Astrocyte (in vitro differentiated cells and primary cell): ENCODE measurements around the gene ZNF765. TPM values are rescaled to one million over a fixed set of nuclear protein-coding genes. Genes with fewer than 3 reads are reported as not detected.
"Not testable (repeated sequence)": the region's sequence is repeated elsewhere in the genome, so short reads cannot be mapped to it uniquely, and the experiment has no call there.

Experiments
- DNase-seq: peaks from one replicate; pipeline ENCODE4 v3.0.0-alpha.2; 2010; ENCODE audit warnings: low read depth
- FAIRE-seq: peaks from 2 replicates; lab custom pipeline; 2011; peaks lifted over from hg19 to GRCh38; lab: Jason Lieb, UNC
- H2AFZ ChIP-seq: 2 replicates; pipeline ENCODE4 v1.6.0; 2012; ENCODE audit warnings: low read depth, low read length, inconsistent platforms
- H3K27ac ChIP-seq: 2 replicates; pipeline ENCODE4 v1.5.1; 2011; ENCODE audit warnings: low read depth, low read length, inconsistent platforms
- H3K27me3 ChIP-seq: 2 replicates; pipeline ENCODE4 v1.6.0; 2011; ENCODE audit warnings: low read length, inconsistent platforms; ENCODE audit not compliant: insufficient read depth
- H3K36me3 ChIP-seq: 2 replicates; pipeline ENCODE4 v1.5.1; 2011; ENCODE audit warnings: low read length, inconsistent platforms; ENCODE audit not compliant: insufficient read depth
- H3K4me1 ChIP-seq: 2 replicates; pipeline ENCODE4 v1.5.1; 2011; ENCODE audit warnings: low read length, inconsistent platforms; ENCODE audit not compliant: insufficient read depth
- H3K4me2 ChIP-seq: 2 replicates; pipeline ENCODE4 v1.6.0; 2012; ENCODE audit warnings: low read length, inconsistent platforms
- H3K4me3 ChIP-seq: 2 replicates; pipeline ENCODE4 v1.5.1; 2011; ENCODE audit warnings: low read depth, mild to moderate bottlenecking, low read length, inconsistent platforms; ENCODE audit not compliant: insufficient read depth
- H3K79me2 ChIP-seq: 2 replicates; pipeline ENCODE4 v1.6.0; 2012; ENCODE audit warnings: mild to moderate bottlenecking, low read length, inconsistent platforms; ENCODE audit not compliant: insufficient read depth
- H3K9ac ChIP-seq: 2 replicates; pipeline ENCODE4 v1.6.0; 2012; ENCODE audit warnings: mild to moderate bottlenecking, low read length, inconsistent platforms
- H3K9me3 ChIP-seq: 2 replicates; pipeline ENCODE4 v1.5.1; 2012; ENCODE audit warnings: low read depth, mild to moderate bottlenecking, low read length, inconsistent platforms; ENCODE audit not compliant: insufficient read depth
- H4K20me1 ChIP-seq: 2 replicates; pipeline ENCODE4 v1.6.0; 2012; ENCODE audit warnings: low read length, inconsistent platforms; ENCODE audit not compliant: insufficient read depth
- H3K27ac Mint-ChIP-seq: one replicate; pipeline ENCODE4 v1.8.0; 2021; ENCODE audit warnings: mild to moderate bottlenecking, mixed read lengths; ENCODE audit not compliant: unreplicated experiment
- H3K27me3 Mint-ChIP-seq: one replicate; pipeline ENCODE4 v1.8.0; 2021; ENCODE audit warnings: low read depth, mixed read lengths; ENCODE audit not compliant: unreplicated experiment
- H3K36me3 Mint-ChIP-seq: one replicate; pipeline ENCODE4 v1.8.0; 2021; ENCODE audit warnings: low read depth, mixed read lengths; ENCODE audit not compliant: unreplicated experiment
- H3K4me1 Mint-ChIP-seq: one replicate; pipeline ENCODE4 v1.8.0; 2021; ENCODE audit warnings: low read depth, mixed read lengths; ENCODE audit not compliant: unreplicated experiment
- H3K4me3 Mint-ChIP-seq: one replicate; pipeline ENCODE4 v1.8.0; 2021; ENCODE audit warnings: mild to moderate bottlenecking, moderate library complexity, mixed read lengths; ENCODE audit not compliant: unreplicated experiment
- H3K9me3 Mint-ChIP-seq: one replicate; pipeline ENCODE4 v1.8.0; 2021; ENCODE audit warnings: mild to moderate bottlenecking, mixed read lengths; ENCODE audit not compliant: unreplicated experiment
- EZH2 ChIP-seq: IDR thresholded peaks from 2 replicates; pipeline ENCODE4 v1.6.1; 2012; ENCODE audit warnings: mild to moderate bottlenecking, low read length, inconsistent platforms; ENCODE audit not compliant: insufficient read depth
- total RNA-seq: library from RNA; stranded (reverse); gene quantifications from 2 replicates; pipeline ENCODE4 v1.2.1, GENCODE V29; 2021
- TF ChIP-seq, protein P1 (sequence below): IDR thresholded peaks from 2 replicates; pipeline ENCODE4 v1.5.1; 2011; ENCODE audit warnings: low read depth, mild to moderate bottlenecking, inconsistent platforms, low read length, moderate library complexity; ENCODE audit not compliant: insufficient read depth

Gene ZNF765
- total RNA-seq, 1 donor from 2014 or later: 8.9 TPM

DNA sequence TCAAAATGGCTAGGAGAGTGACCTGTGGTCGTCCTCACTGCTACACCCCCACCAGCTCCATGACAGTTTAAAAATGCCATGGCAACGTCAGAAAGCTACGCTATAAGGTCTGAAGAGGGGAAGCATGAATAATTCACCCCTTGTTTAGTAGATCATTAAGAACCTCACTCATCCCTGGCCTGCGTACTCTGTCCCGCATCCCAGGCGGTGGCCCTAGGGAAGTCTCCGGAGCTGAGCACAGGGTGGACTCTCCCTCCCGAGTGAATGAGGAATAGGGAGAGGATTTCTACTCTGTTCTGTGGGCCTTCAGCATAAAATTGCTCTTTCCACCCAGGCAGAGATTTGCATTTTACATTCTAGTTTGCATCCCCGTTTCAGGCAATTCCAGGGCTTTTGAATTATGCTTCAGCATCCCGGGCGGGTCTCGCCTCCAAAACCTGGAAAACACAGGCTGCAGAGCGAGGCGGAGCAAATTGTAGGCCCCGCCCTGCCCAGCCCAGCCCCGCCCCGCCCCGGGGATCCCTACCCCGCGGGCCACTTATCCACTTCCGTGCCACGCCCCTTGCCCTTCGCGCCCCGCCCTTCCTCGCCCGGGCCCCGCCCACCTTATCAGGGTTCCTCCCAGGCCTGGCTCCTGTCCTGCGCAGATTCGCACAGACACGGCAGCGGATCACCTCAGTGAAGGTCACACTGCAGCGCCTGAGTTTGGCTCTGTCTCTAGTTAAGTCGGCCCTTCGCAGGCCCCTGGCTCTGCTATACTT is 36.9 kb upstream of the ZNF765 start:
- FAIRE-seq (no peak), DNase-seq (no peak)
- no peak overlapping the region for H3K9ac ChIP-seq
- Mint-ChIP-seq H3K27ac (no peak overlapping the region), H3K4me3 (no peak overlapping the region), H3K36me3 (peaks cover 24% of the 10 kb centered on the region), H3K9me3 (peaks cover 55% of the 10 kb centered on the region), H3K4me1 (no peaks in the 10 kb centered on the region), H3K27me3 (no peaks in the 10 kb centered on the region)
- no peak overlapping the region for H2AFZ ChIP-seq
- no peak overlapping the region for H3K4me2 ChIP-seq
- no peaks in the 10 kb centered on the region for H3K36me3 ChIP-seq
- H3K9me3 ChIP-seq: peaks cover 14% of the 10 kb centered on the region
- no peaks in the 10 kb centered on the region for H4K20me1 ChIP-seq
- H3K27me3 ChIP-seq: no peaks in the 10 kb centered on the region
- no peak for TF ChIP-seq EZH2
- TF ChIP-seq, protein P1, sequence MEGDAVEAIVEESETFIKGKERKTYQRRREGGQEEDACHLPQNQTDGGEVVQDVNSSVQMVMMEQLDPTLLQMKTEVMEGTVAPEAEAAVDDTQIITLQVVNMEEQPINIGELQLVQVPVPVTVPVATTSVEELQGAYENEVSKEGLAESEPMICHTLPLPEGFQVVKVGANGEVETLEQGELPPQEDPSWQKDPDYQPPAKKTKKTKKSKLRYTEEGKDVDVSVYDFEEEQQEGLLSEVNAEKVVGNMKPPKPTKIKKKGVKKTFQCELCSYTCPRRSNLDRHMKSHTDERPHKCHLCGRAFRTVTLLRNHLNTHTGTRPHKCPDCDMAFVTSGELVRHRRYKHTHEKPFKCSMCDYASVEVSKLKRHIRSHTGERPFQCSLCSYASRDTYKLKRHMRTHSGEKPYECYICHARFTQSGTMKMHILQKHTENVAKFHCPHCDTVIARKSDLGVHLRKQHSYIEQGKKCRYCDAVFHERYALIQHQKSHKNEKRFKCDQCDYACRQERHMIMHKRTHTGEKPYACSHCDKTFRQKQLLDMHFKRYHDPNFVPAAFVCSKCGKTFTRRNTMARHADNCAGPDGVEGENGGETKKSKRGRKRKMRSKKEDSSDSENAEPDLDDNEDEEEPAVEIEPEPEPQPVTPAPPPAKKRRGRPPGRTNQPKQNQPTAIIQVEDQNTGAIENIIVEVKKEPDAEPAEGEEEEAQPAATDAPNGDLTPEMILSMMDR: no peak
- H3K27ac ChIP-seq: no peak overlapping the region
- no peaks in the 10 kb centered on the region for H3K79me2 ChIP-seq
- no peaks in the 10 kb centered on the region for H3K4me1 ChIP-seq
- H3K4me3 ChIP-seq: no peak overlapping the region

DNA sequence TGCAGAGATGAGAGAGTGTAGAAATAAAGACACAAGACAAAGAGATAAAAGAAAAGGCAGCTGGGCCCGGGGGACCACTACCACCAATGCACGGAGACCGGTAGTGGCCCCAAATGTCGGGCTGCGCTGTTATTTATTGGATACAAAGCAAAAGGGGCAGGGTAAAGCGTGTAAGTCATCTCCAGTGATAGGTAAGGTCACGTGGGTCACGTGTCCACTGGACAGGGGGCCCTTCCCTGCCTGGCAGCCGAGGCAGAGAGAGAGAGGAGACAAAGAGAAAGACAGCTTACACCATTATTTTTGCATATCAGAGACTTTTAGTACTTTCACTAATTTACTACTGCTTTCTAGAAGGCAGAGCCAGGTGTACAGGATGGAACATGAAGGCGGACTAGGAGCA is 34.9 kb upstream of the ZNF765 start:
- not testable (repeated sequence) for H3K27me3 ChIP-seq, H3K79me2 ChIP-seq, H3K9ac ChIP-seq, H3K27ac ChIP-seq, FAIRE-seq, H3K9me3 ChIP-seq, H3K27ac Mint-ChIP-seq, H3K4me1 Mint-ChIP-seq, H3K27me3 Mint-ChIP-seq, H2AFZ ChIP-seq, H3K36me3 ChIP-seq, H3K4me3 ChIP-seq, H4K20me1 ChIP-seq, H3K4me3 Mint-ChIP-seq, H3K4me2 ChIP-seq, DNase-seq, H3K4me1 ChIP-seq
- Mint-ChIP-seq H3K9me3 (peaks cover 38% of the 10 kb centered on the region), H3K36me3 (peaks cover 12% of the 10 kb centered on the region)

DNA sequence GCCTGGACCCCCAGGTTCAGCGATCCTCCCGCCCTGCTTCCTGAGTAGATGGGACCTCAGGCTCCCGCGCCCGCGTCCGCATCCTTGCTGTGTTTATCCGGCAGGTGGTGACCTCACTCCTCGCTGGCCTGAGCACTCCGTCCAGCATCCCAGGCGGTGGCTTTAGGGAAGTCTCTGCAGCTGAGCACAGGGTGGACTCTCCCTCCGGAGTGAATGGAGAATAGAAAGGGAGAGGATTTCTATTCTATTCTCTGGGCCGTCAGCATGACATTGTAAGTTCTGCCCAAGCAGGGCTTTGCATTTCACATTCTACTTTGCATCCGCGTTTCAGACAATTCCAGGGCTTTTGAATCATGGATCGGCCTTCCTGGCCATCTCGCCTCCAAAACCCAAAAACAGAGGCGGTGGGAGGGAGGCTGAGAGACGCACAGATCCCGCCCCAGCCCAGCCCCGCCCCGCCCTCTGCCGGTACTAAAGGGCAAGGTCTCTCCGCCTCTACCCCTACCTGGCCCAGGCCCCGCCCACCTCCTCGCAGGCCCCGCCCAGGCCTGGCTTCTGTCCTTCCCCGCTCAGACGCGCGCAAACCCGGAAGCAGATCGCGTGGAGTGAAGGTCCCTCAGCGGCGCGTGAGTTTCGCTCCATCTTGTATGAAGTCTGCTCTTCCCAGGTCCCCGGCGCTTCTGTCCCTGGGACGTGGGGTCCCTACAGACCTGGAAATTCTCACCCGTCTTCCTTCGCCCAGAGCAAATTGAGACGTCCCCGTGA is 29.6 kb upstream of the ZNF765 start, which contains the start of gene ZNF525:
TSS of gene ZNF525 (plus strand) at position 572 of the 765 bp plus-strand sequence. CDS start 6,577 bp downstream, outside the sequence.
- H3K27ac Mint-ChIP-seq: peak within 1 kb of the TSS; percentile 75
- no peaks in the 10 kb centered on the region for H3K36me3 Mint-ChIP-seq
- FAIRE-seq: no peak
- no peaks in the 10 kb centered on the region for H3K27me3 Mint-ChIP-seq
- no peaks in the 10 kb centered on the region for H4K20me1 ChIP-seq
- H3K9me3 ChIP-seq: no peaks in the 10 kb centered on the region
- peak; percentile 46 for DNase-seq
- peak within 1 kb of the TSS; percentile 96 for H3K4me3 Mint-ChIP-seq
- H2AFZ ChIP-seq: peak within 1 kb of the TSS; percentile 98
- no peaks in the 10 kb centered on the region for H3K4me1 Mint-ChIP-seq
- no peaks in the 10 kb centered on the region for H3K79me2 ChIP-seq
- TF ChIP-seq, protein P1: no peak
- no peak for TF ChIP-seq EZH2
- H3K9ac ChIP-seq: peak within 1 kb of the TSS; percentile 76
- peaks cover 2% of the 10 kb centered on the region for H3K9me3 Mint-ChIP-seq
- H3K4me3 ChIP-seq: peak within 1 kb of the TSS; percentile 64
- no peaks in the 10 kb centered on the region for H3K27me3 ChIP-seq
- peak within 1 kb of the TSS; percentile 96 for H3K4me2 ChIP-seq
- no peak within 1 kb of the TSS for H3K27ac ChIP-seq
- no peaks in the 10 kb centered on the region for H3K4me1 ChIP-seq
- no peaks in the 10 kb centered on the region for H3K36me3 ChIP-seq
